Measurements from ENCODE around the gene SKI.
A peak's percentile ranks its signal among the peaks of the same experiment; 100 is the strongest.

Gene SKI

DNA sequence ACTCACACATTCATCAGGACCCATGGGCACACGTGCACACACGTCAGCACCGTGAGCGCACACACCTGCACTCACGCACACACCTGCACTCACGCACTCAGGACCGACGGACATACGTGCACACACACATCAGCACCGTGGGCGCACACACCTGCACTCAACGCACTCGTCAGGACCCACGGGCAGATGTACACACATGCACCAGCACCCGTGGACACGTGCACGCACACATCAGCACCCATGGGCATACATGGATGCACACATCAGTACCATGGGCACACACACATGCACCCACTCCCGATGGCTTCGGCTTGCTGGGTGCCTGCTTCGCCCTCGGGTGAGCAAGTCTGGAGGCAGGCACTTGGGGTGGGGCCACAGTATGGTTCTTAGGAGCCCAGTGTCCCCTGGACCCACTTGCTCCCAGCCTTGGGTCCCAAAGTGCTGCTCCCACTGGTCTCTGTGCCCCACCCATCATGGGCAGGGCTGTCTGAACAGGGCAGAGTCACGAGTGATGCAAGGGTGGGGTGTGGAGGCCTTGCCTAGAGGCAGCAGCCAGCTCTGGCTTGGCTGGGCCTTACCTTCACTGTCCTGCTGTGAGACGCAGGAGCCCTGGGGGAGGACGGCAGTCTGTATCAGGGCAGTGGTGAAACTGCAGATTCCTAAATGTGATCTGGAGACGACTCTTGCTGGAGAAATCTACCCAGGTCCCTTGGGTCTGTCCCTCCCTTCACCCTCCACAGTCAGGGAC lies 49.8 kb downstream of the SKI start:
- no peak for DNase-seq

DNA sequence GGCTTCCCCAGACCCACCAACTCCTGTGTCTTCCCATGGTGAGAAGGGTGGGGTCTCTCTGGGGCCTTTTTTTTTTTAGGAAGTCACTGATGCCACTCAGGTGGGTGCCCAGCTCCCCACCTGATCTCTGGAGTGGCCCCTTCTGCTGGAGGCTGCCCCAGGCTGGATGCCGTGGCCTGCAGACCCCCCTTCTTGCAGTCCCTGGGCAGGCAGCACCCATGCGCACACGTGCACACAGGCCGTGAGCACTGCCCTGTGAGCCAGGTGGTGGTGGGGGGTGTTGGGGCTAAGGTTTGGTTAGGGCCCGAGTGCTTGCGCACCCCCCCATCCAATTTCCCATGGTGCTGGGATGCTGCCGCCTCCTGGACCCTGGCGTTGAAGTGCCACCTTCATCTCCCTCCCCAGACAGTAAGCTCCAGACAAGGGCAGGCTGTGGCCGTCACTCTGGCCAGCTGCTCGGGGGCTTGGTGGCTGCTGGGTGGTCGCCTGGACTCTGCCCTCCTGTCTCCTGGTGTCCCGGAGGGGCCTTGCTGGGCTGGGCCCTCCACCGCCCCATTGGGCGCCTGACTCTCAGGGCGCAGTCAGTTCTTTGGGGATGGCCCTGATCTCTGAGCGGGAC lies 50.6 kb downstream of the SKI start:
- no peak for DNase-seq

DNA sequence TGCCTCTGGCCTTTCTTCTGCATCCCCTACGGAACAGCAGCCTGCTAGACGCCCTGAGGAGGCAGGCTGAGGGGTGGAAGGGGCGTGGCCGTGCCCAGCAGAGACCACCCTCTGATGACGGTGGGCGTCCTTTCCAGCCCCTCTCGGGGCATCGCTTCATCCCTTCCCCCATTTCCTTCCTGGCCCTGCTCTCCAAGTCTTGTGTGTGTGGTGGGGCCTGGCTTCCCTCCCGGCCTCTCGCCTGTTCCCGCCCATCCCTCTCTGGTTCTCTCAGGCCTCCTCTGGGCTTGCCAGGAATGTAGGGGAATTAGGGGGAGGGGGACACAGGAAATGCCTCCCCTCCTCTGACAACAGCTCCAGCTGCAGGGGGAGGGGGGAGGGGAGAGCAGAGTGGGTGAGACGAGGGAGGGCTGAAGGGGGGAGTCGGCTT lies 51.1 kb downstream of the SKI start:
- peak; percentile 99 for DNase-seq

DNA sequence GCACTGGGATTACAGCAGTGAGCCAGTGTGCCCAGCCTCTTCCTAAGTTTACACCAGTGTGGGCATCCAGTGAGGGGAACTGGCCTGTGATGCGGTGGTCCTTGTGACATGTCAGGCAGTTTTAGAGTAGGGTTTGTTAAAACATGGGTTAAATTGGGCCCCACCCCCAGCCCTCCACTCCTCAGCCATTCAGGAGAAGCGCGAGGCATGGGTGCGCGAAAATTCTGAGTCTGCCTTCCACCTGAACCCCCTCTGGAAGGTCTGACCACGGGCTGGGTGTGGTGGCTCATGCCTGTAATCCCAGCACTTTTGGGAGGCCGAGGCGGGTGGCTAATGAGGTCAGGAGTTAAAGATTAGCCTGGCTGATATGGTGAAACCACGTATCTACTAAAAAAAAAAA lies 51.7 kb downstream of the SKI start:
- no peak for DNase-seq

DNA sequence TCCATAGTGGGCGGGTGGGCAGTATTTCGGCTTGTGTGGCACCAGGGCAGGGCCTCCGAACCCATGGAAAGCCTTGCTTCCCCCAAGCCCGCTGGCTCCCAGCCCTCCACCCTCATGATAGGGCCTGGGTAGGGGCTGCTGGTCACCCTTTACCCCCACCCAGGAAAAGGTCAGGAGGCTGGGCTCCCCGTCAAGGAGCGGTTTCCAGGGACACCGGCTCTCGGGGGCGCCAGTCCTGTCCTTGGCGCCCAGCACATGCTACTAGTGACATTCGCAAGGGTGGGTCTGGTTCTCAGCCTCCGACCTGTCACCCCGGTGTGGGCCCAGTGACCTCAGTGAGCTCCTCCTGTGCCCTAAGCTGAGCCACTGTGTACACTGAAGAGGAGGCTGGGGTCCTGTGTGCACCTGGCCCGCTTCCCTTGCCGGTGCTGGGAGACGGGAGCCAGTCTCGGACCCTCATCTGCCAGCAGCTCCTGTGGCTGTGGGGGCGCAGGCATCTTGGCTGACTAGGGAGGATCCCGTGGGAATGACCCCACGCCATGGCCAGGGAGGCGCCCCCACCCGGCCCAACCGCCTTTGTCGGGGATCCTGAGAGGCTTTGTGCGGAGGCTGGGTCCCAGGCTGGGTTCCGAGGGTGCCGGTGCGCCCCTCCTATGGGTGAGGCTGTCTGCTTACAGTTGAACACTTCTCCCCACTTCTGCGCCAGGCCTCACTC lies 54.6 kb downstream of the SKI start:
- DNase-seq: no peak

DNA sequence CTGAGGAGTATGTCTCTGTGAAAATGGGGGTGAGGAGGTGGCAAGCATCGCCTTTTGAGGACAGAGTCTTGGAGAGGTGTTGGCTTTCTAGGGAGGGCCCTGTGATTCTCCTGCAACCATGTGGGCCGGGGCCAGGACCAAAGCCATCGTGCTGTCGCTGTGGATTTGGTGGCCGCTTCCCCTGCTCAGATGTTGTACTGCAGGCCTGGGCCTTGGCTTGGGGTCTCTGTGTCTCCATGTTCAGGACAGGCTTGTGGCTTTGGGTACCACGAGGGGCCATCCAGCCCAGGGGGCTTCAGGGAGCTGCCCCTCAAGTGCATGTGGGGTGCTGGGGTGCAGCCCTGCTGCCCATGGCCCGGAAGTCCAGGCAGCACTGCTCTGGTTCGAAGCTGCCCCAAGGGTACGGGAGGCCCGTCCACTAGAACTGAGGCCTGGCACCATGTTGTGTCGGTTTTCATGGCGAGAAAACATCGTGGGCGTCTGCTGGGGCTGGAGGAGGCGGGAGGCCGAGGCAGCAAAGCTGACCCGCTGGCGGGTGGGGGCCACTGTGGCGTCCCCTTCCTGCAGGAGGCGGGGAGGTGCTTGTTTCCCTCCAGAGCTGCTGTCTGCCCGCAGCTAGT lies 55.4 kb downstream of the SKI start:
- DNase-seq: no peak

DNA sequence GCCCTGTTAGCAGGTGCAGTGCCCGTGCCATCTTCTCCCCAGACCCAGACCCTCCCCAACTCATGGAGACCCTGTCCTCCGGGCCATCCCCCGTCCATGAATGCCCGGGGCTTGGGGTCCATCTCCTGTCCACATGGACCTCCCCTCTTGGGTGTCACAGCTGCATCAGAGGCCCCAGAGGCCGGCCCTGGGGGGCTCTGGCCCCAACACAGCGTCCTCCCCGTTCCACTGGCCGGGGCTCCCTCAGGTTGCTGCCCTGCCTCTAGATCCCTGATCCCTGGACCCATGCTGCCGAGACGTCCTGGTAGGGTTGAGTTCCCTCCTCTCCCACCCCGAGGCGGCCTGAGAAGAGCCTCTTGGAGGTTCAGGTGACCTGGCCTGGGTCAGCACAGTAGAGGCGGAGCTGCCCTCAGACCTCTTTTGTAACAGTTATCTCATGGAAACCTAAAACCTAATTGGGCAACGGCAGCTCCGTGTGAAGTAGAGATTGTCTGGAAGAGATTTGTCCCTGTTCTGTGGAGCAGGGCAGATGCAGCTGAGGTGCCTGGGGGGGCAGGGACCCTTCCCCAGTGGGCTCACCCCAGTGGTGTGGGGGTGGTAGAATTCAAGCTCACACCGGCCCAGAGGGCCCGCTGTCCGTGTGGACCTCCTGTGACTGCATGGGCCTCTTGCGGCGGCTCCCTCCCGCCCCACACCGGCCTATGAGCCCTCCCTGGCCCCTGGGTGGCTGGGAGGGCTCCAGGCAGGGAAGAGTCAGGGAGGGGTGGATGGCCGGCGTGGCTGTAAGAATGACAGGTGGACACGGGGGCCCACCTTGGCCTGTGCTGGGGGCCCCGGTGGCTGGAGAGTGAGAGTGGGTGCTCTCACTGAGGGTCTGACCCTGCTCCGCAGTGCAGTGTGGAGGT lies 56.1 kb downstream of the SKI start:
- no peak for DNase-seq

DNA sequence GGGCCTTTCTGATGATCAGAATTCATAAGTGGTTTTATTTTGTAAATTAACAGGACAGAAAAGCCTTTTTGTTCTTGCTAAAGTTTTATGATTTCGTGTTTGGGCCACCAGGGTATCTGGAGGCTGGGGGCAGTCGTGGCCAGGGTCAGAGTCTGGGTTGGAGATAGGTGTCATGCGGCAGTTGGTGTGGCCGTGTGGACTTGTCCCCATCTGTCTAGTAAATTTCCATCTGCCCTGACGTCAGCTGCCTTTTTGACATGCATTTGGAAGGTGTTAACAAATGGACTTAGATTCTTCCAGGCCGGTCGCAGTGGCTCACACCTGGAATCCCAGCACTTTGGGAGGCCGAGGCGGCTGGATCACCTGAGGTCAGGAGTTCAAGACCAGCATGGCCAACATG lies 56.8 kb downstream of the SKI start:
- DNase-seq: no peak

DNA sequence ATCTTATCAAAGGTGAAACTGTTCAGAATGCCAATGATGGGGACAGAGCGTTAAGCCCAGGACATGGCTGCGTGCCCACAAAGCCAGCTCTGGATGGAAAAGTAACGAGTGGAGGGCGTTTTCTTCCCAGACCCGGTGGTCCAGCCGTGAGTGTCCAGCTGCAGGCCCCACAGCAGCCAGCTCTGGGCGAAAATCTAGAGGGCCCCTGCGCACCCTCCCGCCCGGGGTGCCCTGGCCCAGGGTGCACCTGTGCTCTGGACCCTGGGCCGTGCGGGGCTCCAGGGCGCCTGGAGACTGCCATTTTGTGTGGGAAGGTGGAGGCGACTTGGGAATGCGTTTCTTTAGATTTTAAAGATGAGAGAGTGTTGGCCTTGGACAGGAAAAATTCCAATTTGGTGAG lies 58.8 kb downstream of the SKI start:
- DNase-seq: no peak

DNA sequence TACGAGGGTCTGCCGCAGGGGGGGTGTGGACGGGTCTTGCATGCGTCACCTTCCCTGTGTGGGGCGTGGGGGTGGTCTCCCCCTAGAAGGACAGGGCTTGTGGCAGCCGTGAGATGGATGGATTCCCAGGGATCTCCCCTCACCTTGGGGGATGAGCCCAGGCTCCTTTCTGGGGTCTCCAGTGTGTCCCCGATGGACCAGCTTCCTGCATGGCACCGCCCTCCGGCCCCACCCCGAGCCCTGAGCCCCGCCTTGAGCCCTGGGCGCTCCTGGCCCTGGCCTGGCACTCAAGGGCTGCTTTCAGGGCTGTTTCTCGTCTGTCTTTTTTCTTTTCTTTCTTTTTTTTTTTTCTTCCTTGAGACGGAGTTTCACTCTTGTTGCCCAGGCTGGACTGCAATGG lies 59.5 kb downstream of the SKI start:
- no peak for DNase-seq

DNA sequence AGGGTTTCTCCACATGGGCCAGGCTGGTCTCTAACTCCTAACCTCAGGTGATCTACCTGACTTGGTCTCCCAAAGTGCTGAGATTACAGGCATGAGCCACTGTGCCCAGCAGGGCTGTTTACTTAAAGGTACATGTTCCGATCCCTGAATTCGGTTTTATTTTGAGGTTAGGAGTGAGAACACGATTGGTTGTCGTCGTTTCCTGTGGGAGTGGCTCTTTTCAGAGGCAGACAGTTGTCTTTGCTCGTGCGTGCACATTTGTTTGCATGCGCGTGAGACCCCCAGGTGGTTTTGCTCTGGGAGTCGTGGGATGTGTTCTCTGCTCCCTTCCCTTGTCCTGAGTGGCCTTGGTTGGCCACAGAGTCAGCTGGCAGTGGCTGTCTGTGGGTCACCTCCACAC lies 60.2 kb downstream of the SKI start:
- DNase-seq: no peak

DNA sequence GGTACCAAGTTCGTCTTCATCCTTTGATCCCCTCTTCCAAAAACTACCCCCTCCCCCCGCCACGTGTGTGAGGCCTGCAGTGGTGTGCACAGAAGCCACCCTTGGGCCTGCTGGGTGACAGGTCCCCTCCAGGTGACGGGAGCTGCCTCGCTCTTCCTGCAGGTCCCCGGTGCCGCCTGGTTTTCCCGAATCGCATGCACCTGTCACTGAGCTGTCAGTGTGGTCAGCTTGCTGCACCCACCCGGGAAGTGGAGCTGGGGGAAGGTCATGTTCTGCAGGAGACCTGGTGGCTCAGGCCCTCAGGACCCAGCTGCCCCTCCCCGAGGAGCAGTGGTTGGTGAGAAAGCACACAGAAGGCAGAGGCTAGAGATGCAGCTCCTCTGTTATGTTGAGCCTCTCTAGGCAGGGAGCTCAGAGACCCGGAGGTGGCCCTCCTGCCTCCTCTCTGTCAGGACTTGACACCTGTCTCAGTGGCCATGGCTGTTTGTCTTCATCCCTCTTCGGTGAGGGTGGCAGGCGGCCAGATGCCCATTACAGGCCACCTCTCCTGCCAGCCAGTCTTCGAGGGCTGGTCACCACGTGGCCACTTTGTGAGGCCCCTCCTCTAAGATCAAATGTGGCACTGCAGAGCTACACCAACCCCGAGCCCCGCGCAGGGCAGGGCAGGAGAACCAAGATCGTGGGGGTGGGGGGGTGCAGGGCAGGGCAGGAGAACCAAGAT lies 60.9 kb downstream of the SKI start:
- no peak for DNase-seq

DNA sequence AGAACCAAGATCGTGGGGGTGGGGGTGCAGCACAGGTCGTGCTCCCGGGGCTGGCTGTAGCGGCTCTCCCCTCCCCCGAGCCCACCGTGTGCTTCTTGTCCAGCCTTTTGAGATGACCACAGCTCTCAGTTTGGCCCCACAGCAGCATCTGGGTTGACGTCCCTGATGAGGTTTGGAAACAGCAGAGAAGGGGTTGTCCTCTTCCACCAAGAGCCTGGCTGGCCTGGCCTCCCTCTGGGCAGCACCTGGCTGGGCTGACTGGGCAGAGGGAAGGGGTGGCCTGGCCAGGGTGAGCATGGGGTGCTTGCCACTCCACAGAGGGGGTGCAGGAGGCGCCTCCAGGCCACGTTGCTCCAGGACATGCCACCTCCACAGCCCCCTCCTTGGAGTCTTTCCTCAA lies 61.5 kb downstream of the SKI start:
- DNase-seq: no peak

DNA sequence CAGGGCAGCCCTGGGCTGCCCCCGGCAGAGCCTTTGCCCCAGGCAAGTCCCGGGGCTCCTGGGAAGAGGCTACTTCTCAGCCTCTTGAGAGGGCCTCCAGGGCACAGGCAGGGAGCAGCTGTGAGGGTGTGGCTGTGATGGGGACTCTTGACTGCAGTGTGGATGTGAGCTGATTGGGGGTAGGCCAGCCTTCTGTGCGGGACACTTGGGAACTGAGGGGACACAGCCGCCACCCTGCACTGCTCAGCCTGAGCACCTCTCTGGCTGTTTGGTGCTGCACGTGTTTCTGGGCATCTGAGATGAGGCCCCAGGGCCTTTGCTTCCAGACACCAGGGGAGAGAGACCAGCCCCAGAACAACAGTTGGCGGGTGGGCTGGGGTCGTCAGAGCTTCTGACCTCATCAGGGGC lies 62.1 kb downstream of the SKI start:
- no peak for DNase-seq

DNA sequence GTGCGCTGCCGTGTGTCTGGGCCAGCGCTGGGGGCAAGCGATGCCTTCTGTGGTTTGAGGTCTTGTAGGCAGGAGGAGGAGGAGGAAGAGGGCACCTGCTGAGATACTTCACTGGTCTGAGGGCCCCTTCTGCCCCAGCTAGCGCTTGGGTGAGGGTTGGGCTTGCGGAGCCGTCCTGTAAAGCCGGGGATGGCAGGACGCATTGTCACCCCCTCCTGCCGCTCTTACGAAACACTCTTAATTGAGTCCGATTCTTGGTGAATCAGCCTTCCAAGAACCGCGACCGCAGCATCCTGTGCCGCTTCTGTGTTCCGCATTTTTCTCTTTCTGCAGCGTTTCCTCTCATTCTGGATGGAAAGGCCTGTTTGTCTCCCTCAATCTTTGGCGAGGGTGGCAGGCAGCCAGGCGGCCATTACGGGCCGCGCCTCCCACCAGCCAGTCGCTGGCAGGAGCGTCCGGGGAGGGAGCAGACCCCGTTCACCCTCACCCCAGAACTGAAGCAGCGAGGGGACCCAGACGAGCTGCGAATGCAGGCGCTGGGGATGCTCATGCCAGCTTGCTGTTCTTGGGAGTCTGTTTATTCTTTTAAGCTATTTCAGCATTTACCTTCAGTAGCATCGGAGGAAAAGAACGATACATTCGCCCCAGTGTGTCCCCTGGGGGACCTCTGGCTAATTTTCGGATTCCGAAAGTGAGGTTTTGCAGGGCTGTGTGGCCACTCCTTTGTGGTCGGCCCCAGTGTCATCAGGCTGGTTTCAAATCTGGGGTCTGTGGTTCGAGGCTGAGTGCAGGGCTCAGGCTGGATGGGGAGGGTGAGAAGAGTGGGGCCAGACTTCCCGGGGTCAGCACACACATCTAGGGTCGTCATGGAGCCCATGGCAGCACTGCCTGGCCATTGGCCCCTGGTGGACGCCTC lies 62.7 kb downstream of the SKI start:
- peak; percentile 98 for DNase-seq

DNA sequence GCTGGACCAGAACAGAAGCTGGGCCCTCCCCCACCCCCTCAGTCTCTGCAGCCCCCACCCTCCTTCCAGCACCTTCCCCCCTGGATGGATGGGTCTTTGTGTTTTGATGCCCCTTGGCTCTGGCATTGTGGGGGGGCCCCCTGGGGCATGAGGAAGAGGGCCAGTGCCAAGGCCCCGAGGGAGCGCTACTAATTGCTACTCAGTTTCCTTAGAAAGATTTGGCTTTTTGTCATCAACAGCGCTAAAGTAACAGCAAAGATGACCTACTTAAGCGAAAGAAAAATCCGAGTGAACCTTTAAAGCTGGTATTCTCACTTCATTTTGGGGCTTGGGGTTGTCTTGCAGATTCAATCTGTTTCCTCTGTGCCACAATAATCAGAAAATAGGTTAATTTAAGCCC lies 63.5 kb downstream of the SKI start:
- DNase-seq: no peak

DNA sequence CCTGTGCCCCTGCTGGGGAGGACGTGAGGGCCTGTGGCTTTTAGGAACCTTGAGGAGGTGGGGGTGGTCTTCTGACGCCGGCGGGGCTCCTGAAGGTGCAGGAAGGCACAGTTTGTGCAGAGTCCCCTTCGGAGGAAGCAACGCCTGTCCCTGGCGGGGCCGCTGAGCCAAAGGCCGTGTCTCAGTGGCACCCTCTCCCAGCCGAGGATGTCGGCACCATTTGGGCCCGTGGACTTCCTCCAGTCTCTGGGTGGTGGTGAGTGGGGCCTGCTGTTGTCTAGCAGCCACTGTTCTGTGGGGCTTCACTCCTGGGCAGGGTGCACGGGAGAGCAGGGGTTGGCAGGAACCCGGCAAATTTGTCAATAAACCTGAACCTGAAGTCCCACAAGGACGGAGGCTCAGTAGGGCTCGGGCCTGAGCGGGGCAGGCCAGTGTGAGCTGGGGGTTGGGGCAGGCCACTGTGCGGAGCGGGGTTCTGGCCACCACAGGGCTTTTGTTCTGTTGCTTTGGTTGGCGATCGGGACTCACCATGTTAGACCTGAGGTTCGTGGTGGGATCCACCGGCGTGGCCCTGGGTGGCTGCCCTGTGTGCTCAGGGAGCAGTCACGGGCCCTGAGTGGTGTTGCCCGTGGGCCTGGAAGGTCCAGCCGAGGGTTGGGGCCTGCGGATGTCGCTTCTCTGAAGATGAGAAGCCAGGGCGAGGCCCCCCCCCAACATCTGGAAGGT lies 64.8 kb downstream of the SKI start:
- no peak for DNase-seq

DNA sequence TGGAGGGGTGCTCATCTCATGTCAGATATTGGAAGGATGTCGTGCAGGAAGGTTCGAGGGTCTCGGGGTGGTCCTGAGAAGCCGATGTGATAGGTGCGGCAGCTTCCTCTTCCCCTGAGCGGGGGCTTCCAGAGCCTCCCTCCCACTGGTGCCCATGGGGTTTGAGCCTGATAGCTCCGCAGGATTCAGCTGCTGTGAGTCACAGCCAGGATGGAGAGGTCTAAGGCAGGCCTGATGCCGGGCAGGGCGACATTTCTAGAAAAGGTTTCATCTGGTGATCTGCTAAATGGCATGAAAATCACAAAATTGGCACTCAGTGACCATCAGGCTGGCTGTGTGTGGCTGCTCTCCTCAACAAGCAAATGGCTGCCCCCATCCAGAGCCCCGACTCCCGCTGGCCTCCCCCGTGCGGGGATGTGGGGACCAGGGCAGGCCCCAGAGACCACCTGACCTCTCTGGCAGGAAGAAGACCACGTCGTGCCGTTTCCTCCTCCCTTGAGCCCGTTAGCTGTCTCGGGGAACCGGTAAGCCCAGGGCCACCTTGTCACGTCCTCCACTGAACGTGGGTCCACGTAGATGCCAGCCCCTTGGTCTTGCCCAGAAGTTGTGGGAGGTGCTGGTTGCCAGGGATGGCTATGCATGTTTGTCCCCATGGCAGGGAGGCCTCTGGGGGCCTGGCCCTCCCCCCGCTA lies 66.1 kb downstream of the SKI start:
- peak; percentile 34 for DNase-seq

DNA sequence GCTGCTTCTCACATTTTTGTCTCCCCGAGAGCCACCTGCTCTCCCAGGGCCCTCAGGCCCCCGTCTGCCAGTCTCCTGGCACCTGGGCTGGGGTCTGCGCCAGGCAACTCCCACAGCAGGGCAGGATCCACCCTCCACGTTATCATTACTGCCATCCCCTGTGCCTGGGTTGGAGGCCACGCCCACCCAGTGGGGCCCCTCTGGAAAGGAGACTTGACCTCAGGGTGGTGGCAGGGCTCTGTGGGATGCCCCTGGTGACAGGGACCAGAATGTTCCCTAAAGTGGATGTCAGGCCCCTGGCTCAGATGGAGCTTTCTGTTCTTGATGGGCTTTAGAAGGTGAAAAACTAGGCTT lies 66.6 kb downstream of the SKI start:
- no peak for DNase-seq

All from fibroblast of skin of scalp (primary cell).